Measurements from ENCODE around the gene VAPB. TPM values are rescaled to one million over a fixed set of nuclear protein-coding genes. Genes with fewer than 3 reads are reported as not detected.

VAPB gene
- polyA plus RNA-seq, 1 donor from 2014 or later: 32.5 TPM

DNA sequence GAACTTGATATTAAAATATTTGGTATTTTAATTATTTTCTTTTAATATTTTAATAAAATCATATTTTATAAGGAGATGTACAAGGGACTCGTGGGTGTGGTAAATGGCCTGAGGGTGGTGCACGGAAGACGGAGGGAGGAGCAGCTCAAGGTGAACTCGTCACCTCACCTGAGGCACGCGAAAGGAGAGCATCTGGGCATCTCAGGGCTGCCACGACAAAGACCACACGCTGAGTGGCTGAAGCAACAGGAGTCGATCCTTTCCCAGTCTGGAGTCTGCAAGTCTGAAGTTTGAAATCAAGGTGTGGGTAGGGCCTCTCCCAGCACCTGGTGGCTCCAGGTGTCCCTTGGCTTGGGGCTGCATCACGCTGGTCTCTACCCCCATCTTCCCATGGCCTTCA is 86.4 kb downstream of the VAPB start:
- Histone ChIP-seq H2AFZ (ENCODE audit: low read depth, low read length) (no peak overlapping the region), H3K9me3 (ENCODE audit: low read length) (peaks cover 8% of the 10 kb centered on the region), H3K79me2 (replicated peaks; ENCODE audit: insufficient read depth, low read length) (no peaks in the 10 kb centered on the region), H3K9me2 (ENCODE audit: insufficient read depth, low read length) (no peaks in the 10 kb centered on the region), H4K20me1 (ENCODE audit: insufficient read depth) (no peaks in the 10 kb centered on the region), H3F3A (ENCODE audit: insufficient read depth, low read length, poor library complexity, severe bottlenecking) (no peaks in the 10 kb centered on the region), H3K27ac (ENCODE audit: low read length) (no peak overlapping the region), H3K9ac (ENCODE audit: low read length) (no peak overlapping the region), H3K27me3 (ENCODE audit: insufficient read depth, low read depth, low read length) (no peaks in the 10 kb centered on the region), H3K4me2 (ENCODE audit: low read length) (no peak overlapping the region), H3K36me3 (ENCODE audit: insufficient read depth, low read length) (no peaks in the 10 kb centered on the region), H3K4me3 (ENCODE audit: low read length) (no peak overlapping the region)
- TF ChIP-seq, protein P1, sequence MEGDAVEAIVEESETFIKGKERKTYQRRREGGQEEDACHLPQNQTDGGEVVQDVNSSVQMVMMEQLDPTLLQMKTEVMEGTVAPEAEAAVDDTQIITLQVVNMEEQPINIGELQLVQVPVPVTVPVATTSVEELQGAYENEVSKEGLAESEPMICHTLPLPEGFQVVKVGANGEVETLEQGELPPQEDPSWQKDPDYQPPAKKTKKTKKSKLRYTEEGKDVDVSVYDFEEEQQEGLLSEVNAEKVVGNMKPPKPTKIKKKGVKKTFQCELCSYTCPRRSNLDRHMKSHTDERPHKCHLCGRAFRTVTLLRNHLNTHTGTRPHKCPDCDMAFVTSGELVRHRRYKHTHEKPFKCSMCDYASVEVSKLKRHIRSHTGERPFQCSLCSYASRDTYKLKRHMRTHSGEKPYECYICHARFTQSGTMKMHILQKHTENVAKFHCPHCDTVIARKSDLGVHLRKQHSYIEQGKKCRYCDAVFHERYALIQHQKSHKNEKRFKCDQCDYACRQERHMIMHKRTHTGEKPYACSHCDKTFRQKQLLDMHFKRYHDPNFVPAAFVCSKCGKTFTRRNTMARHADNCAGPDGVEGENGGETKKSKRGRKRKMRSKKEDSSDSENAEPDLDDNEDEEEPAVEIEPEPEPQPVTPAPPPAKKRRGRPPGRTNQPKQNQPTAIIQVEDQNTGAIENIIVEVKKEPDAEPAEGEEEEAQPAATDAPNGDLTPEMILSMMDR (IDR thresholded peaks at IDR 0.05; ENCODE audit: poor library complexity, severe bottlenecking): no peak
- TF ChIP-seq TAF1 (IDR thresholded peaks at IDR 0.05; ENCODE audit: low read depth) (no peak), EZH2 (IDR thresholded peaks at IDR 0.05; ENCODE audit: borderline replicate concordance, insufficient read depth, low read length, poor library complexity, severe bottlenecking) (no peak), POLR2AphosphoS5 (IDR thresholded peaks at IDR 0.05) (no peak), MXI1 (conservative IDR thresholded peaks at IDR 0.05; ENCODE audit: poor library complexity, severe bottlenecking) (no peak), RAD21 (conservative IDR thresholded peaks at IDR 0.05) (no peak), SMC3 (conservative IDR thresholded peaks at IDR 0.05; ENCODE audit: poor library complexity) (no peak), EP300 (conservative IDR thresholded peaks at IDR 0.05; ENCODE audit: poor library complexity, severe bottlenecking) (no peak)
- TF ChIP-seq, protein P2, sequence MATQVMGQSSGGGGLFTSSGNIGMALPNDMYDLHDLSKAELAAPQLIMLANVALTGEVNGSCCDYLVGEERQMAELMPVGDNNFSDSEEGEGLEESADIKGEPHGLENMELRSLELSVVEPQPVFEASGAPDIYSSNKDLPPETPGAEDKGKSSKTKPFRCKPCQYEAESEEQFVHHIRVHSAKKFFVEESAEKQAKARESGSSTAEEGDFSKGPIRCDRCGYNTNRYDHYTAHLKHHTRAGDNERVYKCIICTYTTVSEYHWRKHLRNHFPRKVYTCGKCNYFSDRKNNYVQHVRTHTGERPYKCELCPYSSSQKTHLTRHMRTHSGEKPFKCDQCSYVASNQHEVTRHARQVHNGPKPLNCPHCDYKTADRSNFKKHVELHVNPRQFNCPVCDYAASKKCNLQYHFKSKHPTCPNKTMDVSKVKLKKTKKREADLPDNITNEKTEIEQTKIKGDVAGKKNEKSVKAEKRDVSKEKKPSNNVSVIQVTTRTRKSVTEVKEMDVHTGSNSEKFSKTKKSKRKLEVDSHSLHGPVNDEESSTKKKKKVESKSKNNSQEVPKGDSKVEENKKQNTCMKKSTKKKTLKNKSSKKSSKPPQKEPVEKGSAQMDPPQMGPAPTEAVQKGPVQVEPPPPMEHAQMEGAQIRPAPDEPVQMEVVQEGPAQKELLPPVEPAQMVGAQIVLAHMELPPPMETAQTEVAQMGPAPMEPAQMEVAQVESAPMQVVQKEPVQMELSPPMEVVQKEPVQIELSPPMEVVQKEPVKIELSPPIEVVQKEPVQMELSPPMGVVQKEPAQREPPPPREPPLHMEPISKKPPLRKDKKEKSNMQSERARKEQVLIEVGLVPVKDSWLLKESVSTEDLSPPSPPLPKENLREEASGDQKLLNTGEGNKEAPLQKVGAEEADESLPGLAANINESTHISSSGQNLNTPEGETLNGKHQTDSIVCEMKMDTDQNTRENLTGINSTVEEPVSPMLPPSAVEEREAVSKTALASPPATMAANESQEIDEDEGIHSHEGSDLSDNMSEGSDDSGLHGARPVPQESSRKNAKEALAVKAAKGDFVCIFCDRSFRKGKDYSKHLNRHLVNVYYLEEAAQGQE (IDR thresholded peaks at IDR 0.05; ENCODE audit: borderline replicate concordance): no peak

DNA sequence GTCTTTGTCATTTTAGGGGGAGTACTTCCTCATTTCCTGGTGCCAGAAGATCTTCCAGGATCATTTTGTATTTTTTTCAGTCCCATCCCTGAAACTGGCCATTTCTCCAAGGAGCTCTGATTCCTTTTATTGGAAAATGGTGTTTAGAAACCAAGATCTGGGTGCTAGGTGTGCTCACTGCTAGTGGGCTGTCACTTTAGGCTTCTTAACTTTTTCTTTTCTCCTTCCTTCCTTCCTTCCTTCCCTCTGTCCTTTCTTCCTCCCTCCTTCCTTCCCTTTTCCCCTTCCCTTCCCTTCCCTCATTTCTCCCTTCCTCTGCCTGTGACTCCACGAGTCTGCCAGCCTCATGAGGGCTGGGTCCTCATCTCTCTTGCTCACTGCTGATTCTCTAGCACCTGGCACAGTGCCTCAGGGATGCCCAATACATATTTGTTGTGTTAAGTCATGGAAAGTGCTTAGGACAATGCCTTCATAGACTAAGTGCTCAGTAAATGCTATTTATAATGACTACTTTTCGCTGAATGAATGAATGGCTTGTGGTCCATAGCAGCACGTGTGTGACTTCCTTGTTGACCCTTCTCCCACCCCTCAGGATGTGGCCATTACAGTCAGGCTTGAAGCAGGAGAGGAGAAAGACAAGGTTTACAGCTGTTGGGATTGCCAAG is 89.2 kb downstream of the VAPB start:
- Histone ChIP-seq H3K27me3 (ENCODE audit: insufficient read depth, low read depth, low read length) (no peaks in the 10 kb centered on the region), H3K4me3 (ENCODE audit: low read length) (no peak overlapping the region), H2AFZ (ENCODE audit: low read depth, low read length) (no peak overlapping the region), H3K36me3 (ENCODE audit: insufficient read depth, low read length) (no peaks in the 10 kb centered on the region), H3K4me2 (ENCODE audit: low read length) (no peak overlapping the region), H3K79me2 (replicated peaks; ENCODE audit: insufficient read depth, low read length) (no peaks in the 10 kb centered on the region), H3K9me3 (ENCODE audit: low read length) (peaks cover 11% of the 10 kb centered on the region), H4K20me1 (ENCODE audit: insufficient read depth) (no peaks in the 10 kb centered on the region), H3K9me2 (ENCODE audit: insufficient read depth, low read length) (no peaks in the 10 kb centered on the region), H3F3A (ENCODE audit: insufficient read depth, low read length, poor library complexity, severe bottlenecking) (no peaks in the 10 kb centered on the region), H3K9ac (ENCODE audit: low read length) (no peak overlapping the region), H3K27ac (ENCODE audit: low read length) (no peak overlapping the region)
- no peak for TF ChIP-seq SMC3 (conservative IDR thresholded peaks at IDR 0.05; ENCODE audit: poor library complexity)
- TF ChIP-seq TAF1 (IDR thresholded peaks at IDR 0.05; ENCODE audit: low read depth): no peak
- TF ChIP-seq MXI1 (conservative IDR thresholded peaks at IDR 0.05; ENCODE audit: poor library complexity, severe bottlenecking): no peak
- TF ChIP-seq, protein P1 (IDR thresholded peaks at IDR 0.05; ENCODE audit: poor library complexity, severe bottlenecking): no peak
- TF ChIP-seq, protein P2 (IDR thresholded peaks at IDR 0.05; ENCODE audit: borderline replicate concordance): no peak

All from neural cell (in vitro differentiated cells).